HG02885 (cell line): ENCODE results near the gene SERTAD2.

Experiments used
- ATAC-seq: cut with Tn5 transposase; IDR thresholded peaks from one replicate; pipeline ENCODE4 v1.9.1; 2021; ENCODE audit warnings: mild to moderate bottlenecking; ENCODE audit not compliant: unreplicated experiment, poor library complexity

The SERTAD2 gene

GRCh38 chr2:64677530-64677929, 23.8 kb upstream of the SERTAD2 start:
- ATAC-seq = no peak

DNA sequence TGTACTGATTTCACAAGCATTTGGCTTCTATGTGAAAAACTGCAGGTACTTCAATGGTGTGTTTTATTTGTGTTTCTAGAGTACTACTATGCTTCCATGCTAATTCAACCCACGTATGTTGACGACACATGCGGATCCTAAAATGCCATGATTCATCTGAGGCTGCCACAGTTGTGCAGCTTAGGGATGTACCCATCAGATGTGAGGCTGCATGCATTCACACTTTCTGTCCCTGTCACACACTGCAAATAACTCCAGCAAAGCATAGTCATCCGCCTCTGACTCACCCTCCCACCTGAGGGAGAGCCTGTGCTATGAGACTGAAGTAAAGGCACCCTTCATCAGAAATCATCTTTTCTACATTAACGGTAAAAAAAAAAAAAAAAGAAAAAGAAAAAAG, 22.1 kb upstream of the SERTAD2 start:
- ATAC-seq = no peak

GRCh38 chr2:64672708-64673107, 19.0 kb upstream of the SERTAD2 start:
- ATAC-seq = no peak

GRCh38 chr2:64670047-64670446, 16.3 kb upstream of the SERTAD2 start:
- no peak for ATAC-seq

DNA sequence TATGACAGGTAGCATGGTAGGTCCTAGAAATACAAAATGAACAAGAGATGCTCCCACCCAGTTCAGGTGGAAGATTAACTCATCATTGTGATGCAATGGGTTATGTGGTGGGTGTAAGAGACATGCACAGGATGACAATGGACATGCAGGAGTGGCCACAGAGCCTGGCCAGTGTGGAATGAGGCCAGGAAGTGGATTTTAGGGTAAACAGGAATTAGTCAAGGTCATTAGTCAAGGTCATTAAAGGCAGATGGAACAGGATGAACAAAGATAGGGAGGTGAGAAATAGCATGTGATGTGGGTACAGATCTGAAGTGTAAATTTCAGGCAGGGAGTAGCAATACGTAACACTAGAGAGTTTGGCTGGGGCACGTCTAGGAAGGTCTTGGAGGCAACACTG, 15.6 kb upstream of the SERTAD2 start:
- ATAC-seq = no peak

DNA sequence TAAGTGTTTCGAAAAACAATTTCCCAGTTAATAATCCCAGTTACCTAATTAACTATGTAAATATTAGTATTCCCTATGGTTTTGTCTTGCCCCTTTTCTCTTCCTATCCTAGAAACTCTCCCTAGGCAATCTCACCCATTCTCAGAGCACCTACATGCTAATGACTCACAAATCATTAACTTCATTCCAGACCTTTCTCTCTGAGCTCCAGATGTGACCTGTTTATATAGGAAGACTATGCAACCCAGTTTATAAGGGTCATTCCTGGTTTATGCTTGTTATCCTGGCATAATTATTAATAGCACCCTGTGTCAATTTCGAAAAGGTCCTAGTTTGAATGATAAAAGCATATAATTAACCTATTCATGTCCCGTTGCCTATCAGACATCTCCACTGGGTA, 14.8 kb upstream of the SERTAD2 start:
- ATAC-seq = no peak

GRCh38 chr2:64667535-64667934, 13.8 kb upstream of the SERTAD2 start:
- peak; percentile 29 for ATAC-seq

DNA sequence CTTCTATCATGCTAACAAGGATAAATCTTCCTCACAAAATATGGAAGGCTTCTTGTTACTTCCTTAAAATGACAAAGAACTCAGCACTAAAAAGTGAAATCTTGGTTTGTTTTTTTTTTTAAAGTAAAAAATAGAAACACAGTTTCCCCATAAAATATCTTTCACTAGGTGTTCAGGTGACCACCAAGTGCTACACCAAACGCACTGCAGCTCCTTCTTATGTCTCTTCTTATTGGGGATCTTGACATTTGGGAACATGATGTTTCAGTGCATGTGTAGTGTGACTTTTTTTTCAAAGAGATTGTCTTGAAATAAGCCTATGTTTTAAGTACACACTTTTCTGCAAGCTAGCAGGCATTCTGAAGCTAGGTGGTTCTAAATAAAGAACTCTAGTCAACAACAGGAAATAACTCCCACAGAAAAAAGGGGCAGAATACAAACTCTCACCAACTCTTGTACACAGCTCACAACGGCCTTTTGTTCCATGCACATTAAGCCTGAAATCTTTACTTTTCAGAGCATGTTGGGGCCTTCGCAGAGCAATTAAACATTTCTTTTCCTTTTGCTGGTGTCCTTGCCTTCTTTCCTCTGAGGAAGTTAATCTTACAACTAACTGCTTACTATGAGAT, 13.2 kb upstream of the SERTAD2 start:
- peak; percentile 87 for ATAC-seq

- ATAC-seq = no peak
Observed at GRCh38 chr2:64665709-64666108, 12.0 kb upstream of the SERTAD2 start.

GRCh38 chr2:64663402-64663801, 9.7 kb upstream of the SERTAD2 start:
- no peak for ATAC-seq

DNA sequence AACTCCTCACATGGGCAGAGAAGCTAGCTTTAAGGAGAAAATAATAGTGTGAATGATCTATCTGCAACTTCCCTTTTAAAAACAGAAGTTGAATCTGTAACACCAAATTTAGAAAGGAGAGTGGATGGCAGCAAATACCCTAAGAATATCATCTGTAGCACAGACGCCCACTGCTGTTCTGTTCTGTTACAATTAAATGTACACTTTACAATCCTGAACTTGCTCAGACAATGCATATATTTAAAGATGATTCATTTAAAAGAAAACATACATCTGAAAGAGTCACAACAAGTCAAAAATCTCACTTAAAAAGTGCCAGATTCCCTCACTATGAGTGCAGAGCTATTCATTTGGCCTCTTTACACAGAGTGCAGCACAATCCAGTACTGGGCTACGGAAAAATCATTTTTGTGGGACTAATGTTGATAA, 8.0 kb upstream of the SERTAD2 start:
- ATAC-seq = peak; percentile 65

DNA sequence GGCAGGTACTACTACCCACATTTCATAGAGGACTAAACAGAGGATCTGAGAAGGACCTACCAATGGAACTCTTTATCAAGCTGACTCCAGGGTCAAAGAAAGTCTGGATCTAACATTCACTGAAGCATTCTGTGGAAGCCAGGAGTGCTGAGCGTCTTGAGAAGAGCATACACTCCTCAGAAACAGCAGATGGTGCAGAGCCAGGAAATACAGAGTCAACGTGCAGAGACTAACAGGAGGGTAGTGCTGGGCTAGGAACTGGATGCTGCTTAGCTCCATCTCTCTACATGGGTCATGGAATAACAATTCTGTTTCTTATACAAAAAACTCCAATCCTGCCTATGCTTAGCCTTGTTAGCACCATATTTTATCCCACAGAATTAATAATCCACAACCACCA, 5.5 kb upstream of the SERTAD2 start:
- ATAC-seq = no peak

GRCh38 chr2:64658269-64658668, 4.6 kb upstream of the SERTAD2 start:
- ATAC-seq = no peak

- no peak for ATAC-seq
Observed at GRCh38 chr2:64657411-64657810, 3.7 kb upstream of the SERTAD2 start.

GRCh38 chr2:64656379-64656778, 2.7 kb upstream of the SERTAD2 start:
- ATAC-seq = no peak

GRCh38 chr2:64655873-64656272, 2.2 kb upstream of the SERTAD2 start:
- no peak for ATAC-seq

- no peak for ATAC-seq
Observed at GRCh38 chr2:64655018-64655664, 1.4 kb upstream of the SERTAD2 start.

DNA sequence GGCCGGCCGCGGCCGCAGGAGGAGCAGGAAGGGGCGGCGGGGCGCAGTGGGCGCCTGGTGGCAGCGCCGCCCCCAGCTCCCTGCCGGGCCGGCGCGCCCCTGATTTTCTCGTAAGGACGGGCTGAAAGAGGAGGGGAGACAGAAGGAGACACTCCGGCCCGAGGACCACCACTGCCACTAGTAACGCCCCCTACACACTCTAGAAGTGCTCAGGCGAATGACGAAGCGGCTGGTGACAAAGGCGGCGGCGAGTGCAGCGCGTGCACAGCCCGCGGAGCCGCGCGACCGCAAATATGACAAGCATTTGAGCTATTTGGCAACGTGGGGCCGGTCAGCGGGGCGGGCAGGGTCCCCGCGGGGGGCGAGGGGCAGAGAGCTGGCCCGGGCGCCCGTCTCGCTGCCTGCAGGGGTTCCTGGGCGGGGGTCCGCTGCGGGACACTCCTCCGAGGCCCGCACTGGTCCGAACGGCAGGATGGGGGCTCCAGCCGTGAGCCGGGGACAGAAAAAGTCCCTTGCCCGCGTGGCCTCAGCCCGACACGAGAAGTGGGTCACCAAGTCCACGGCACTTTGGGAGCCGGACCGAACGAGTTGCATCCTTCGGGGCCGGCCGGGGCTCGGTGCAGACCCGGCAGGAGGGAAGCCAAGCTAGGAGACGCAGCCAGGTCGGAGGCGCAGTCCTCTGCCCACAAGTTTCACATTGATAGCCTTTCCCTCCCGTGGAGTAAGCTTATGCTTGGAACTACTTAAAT, 524 bp upstream of the SERTAD2 start:
- peak; percentile 47 for ATAC-seq

DNA sequence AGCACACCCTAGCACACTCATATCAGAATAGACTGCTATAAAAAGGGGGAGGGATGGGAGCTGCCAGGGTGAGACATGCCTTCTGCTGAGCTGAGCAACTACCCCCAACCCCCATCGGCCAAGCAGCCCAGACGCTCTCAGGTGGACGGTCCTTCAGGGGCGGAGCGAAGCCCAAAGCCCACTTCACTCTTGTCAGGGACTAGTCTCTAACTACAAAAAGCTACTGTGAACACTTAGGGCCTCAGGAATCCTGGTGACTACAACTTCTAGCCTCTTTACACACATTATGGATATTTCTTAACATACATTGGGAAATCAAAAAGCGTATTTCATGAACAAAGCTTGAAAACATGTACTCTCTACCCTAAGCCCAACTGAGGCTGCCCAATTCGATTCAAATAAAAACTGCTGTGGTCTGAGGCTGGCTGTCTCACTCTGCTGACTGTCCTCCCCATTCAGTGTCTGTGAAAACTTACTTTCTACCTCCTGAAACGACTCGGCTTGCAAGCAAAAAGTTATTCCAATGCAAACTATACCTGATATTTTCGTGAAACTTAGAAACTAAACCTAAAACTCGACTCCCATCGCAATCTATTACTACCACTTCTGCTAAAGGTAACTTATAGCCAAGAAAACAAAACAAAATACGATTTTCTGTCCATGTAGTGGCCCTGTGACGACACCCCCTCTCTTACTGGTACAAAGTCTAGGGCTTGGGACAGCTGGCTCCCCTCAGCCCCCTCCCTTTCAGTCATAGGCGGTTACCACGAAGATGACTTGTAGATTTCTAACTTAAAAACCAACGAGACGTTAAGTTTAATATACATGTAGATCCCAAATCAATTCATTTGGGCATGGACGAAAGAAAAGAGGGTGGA, 1.2 kb downstream of the SERTAD2 start:
- ATAC-seq = no peak

- ATAC-seq = no peak
Observed at GRCh38 chr2:64651590-64651989, 2.1 kb downstream of the SERTAD2 start.
